CD14-positive monocyte (primary cell): Measurements from ENCODE around the gene ACTL6B. TPM values are rescaled to one million over a fixed set of nuclear protein-coding genes. Genes with fewer than 3 reads are reported as not detected.

Source experiments
- DNase-seq, 3 donors: peaks; one replicate each; pipeline ENCODE4 v3.0.0-alpha.2; 2011 to 2022
- H2AFZ ChIP-seq: 2 replicates; pipeline ENCODE4 v1.6.0; 2012; ENCODE audit warnings: mild to moderate bottlenecking, low read depth, low read length, inconsistent platforms; ENCODE audit not compliant: insufficient read depth, poor library complexity, severe bottlenecking
- H3K27ac ChIP-seq, 2 donors: 1 replicate in 1 of 2; 2 replicates in 1 of 2; pipeline ENCODE4 v1.5.1; 2012 to 2013; ENCODE audit warnings: low read length in 2 of 2, control low read depth in 1 of 2, inconsistent platforms in 1 of 2, low read depth in 1 of 2, mild to moderate bottlenecking in 1 of 2
- H3K27me3 ChIP-seq, 2 donors: one replicate each; pipeline versions ENCODE4 v1.6.0 to v1.6.1; 2011 to 2013; ENCODE audit warnings: low read length in 2 of 2; ENCODE audit not compliant: control insufficient read depth in 2 of 2, insufficient read depth in 2 of 2
- H3K36me3 ChIP-seq, 2 donors: replicated peaks in 1 of 2; 1 replicate in 1 of 2; 2 replicates in 1 of 2; pipeline versions ENCODE4 v1.5.1 to v1.6.1; 2012 to 2013; ENCODE audit warnings: low read length in 2 of 2, control low read depth in 1 of 2, inconsistent platforms in 1 of 2, mild to moderate bottlenecking in 1 of 2; ENCODE audit not compliant: insufficient read depth in 2 of 2, control insufficient read depth in 1 of 2
- H3K4me1 ChIP-seq, 2 donors: 1 replicate in 1 of 2; 2 replicates in 1 of 2; pipeline versions ENCODE4 v1.5.1 to v1.6.1; 2012 to 2013; ENCODE audit warnings: low read length in 2 of 2, control low read depth in 1 of 2, inconsistent platforms in 1 of 2, mild to moderate bottlenecking in 1 of 2, moderate library complexity in 1 of 2; ENCODE audit not compliant: insufficient read depth in 2 of 2, control insufficient read depth in 1 of 2
- H3K4me2 ChIP-seq: replicated peaks from 2 replicates; pipeline ENCODE3; 2012; ENCODE audit warnings: low read length, moderate library complexity, mild to moderate bottlenecking; ENCODE audit not compliant: poor library complexity, severe bottlenecking; ENCODE audit errors: extremely low read depth
- H3K4me3 ChIP-seq, 3 experiments: fragments of 200-600 bp in 1 of 3; sonication (generic) in 1 of 3; replicated peaks in 1 of 3; 1 replicate in 2 of 3; 2 replicates in 1 of 3; pipeline ENCODE4 v1.5.1; 2011 to 2013; ENCODE audit warnings: low read length in 3 of 3, mild to moderate bottlenecking in 3 of 3, control low read depth in 2 of 3, low read depth in 2 of 3, inconsistent platforms in 1 of 3, moderate library complexity in 1 of 3
- H3K79me2 ChIP-seq: 2 replicates; pipeline ENCODE4 v1.6.0; 2012; ENCODE audit warnings: mild to moderate bottlenecking, control low read depth, inconsistent platforms, low read length, moderate library complexity; ENCODE audit not compliant: insufficient read depth
- H3K9ac ChIP-seq: 2 replicates; pipeline ENCODE4 v1.6.0; 2017; ENCODE audit warnings: low read length, mild to moderate bottlenecking; ENCODE audit not compliant: insufficient read depth, poor library complexity, severe bottlenecking
- H3K9me3 ChIP-seq, 2 donors: replicated peaks in 1 of 2; 1 replicate in 1 of 2; 2 replicates in 1 of 2; pipeline versions ENCODE4 v1.5.1 to v1.6.1; 2012 to 2013; ENCODE audit warnings: low read length in 2 of 2, control low read depth in 1 of 2; ENCODE audit not compliant: control insufficient read depth in 1 of 2, insufficient read depth in 1 of 2
- H4K20me1 ChIP-seq: 2 replicates; pipeline ENCODE4 v1.6.0; 2012; ENCODE audit warnings: mild to moderate bottlenecking, low read length, control low read depth, moderate library complexity; ENCODE audit not compliant: insufficient read depth
- H3K27ac Mint-ChIP-seq, 7 donors: one replicate each; pipeline ENCODE4 v1.8.0; 2020; ENCODE audit warnings: mild to moderate bottlenecking in 7 of 7, mixed read lengths in 7 of 7, moderate library complexity in 6 of 7, inconsistent platforms in 2 of 7
- H3K27me3 Mint-ChIP-seq, 3 donors: one replicate each; pipeline ENCODE4 v1.8.0; 2021 to 2022; ENCODE audit warnings: low read depth in 3 of 3, mild to moderate bottlenecking in 3 of 3, mixed read lengths in 3 of 3, moderate library complexity in 3 of 3, inconsistent platforms in 1 of 3
- H3K36me3 Mint-ChIP-seq, 2 donors: one replicate each; pipeline ENCODE4 v1.8.0; 2020; ENCODE audit warnings: mixed read lengths in 2 of 2, inconsistent platforms in 1 of 2, mild to moderate bottlenecking in 1 of 2
- H3K4me1 Mint-ChIP-seq: one replicate; pipeline ENCODE4 v1.8.0; 2020; ENCODE audit warnings: mild to moderate bottlenecking, mixed read lengths
- H3K4me3 Mint-ChIP-seq, 2 donors: one replicate each; pipeline ENCODE4 v1.8.0; 2020; ENCODE audit warnings: mild to moderate bottlenecking in 2 of 2, mixed read lengths in 2 of 2, moderate library complexity in 1 of 2
- H3K9me3 Mint-ChIP-seq, 7 donors: one replicate each; pipeline ENCODE4 v1.8.0; 2020 to 2022; ENCODE audit warnings: mixed read lengths in 7 of 7, mild to moderate bottlenecking in 6 of 7, moderate library complexity in 6 of 7, inconsistent platforms in 2 of 7
- CTCF ChIP-seq: fragments of 200-600 bp; IDR thresholded peaks from one replicate; pipeline ENCODE4 v1.8.0; 2022; ENCODE audit warnings: antibody characterized with exemption, mild to moderate bottlenecking
- WGBS: methylation state at CpG from one replicate; pipeline ENCODE4 v1.1.5; 2013; ENCODE audit warnings: missing lambda C conversion rate; ENCODE audit not compliant: insufficient coverage; 5-methylcytosine and 5-hydroxymethylcytosine counted together
- intact Hi-C, 2 donors: fragments of 100-400 bp; cut with micrococcal nuclease; formaldehyde crosslinking; loops; one replicate each; pipeline versions ENCODE4 v1.15.0 to v1.15.1; 2023
- polyA plus RNA-seq, 3 donors: library from polyadenylated mRNA; depleted of rRNA in 1 of 3; unstranded in 2 of 3; stranded (reverse) in 1 of 3; fragments of 300-500 nt in 2 of 3; fragments of >200 nt in 1 of 3; fragmentation: Illumina TruSeq in 2 of 3; gene quantifications; 1 replicate in 2 of 3; 2 replicates in 1 of 3; pipeline ENCODE4 v1.2.3, GENCODE V29; 2012 to 2021

The ACTL6B gene
- polyA plus RNA-seq, 3 donors: not detected

DNA sequence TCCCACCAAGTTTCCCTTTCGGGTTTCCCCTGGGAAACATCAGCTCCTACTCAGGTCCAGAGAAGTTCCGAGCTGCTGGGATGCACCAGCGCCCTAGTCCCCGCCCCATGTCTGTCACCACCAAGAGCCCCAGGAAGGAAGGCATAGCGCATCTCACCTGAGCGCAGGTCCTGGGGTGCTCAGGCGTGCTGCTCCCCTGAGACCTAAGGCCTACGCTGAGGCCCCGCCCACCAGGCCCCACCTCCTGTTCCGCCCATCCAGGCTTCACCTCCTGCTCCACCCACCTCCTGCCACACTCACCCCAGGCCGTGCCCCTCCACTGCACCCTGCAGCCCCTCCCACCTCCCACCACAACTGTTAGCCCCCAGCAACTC is 13.7 kb downstream of the ACTL6B start:
- H3K4me1 ChIP-seq: no peaks in the 10 kb centered on the region
- no peak overlapping the region for H3K4me3 Mint-ChIP-seq
- no peaks in the 10 kb centered on the region for H3K79me2 ChIP-seq
- WGBS: 90% methylated on average over 11 of the region's 11 CpGs
- H3K4me2 ChIP-seq: no peak overlapping the region
- H3K4me3 ChIP-seq: no peak overlapping the region
- no peak overlapping the region for H2AFZ ChIP-seq
- H3K27ac ChIP-seq: no peak overlapping the region
- no peak for TF ChIP-seq CTCF
- H3K27ac Mint-ChIP-seq: no peak overlapping the region
- no peaks in the 10 kb centered on the region for H3K36me3 Mint-ChIP-seq
- H3K4me1 Mint-ChIP-seq: no peaks in the 10 kb centered on the region
- no peaks in the 10 kb centered on the region for H3K27me3 ChIP-seq
- H3K36me3 ChIP-seq: no peaks in the 10 kb centered on the region
- H3K9ac ChIP-seq: no peak overlapping the region
- no peaks in the 10 kb centered on the region for H4K20me1 ChIP-seq
- intact Hi-C loops: no loop called here
- H3K9me3 ChIP-seq: no peaks in the 10 kb centered on the region
- H3K9me3 Mint-ChIP-seq: no peaks in the 10 kb centered on the region
- DNase-seq: no peak
- H3K27me3 Mint-ChIP-seq: peaks cover 11 to 30% (median 12%) of the 10 kb centered on the region in 3 donors

DNA sequence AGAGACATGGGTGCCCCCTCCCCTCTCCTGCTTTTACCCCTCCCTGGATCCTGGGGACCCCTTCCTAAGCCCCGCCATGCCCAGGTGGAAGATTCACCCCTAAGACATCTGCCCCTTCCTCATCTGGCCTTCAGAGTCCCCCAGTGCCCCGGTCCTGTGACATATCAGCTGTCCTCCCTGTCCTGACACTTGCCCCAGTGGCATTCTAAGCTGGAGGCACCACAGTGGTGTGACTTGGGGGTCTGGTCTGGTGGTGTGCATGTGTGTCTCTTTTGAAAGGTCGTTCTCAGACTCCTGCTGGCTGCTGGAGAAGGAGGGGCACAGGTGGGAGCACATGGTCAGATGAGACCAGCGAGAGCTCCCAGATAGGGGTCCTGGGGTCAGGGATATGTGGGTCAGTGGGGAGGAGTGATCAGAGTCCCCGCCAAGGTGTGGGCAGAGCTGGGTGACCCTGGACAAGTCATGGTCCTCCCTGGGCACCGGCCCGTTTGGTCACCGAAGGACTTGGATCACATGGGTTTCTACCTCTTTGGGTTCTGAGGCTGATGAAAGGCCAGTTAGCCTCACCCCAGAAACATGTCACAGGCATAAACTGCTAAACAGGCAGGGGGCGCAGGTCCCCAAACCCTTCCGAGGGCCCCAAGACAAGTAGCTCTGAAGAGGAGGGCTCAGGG is 14.3 kb downstream of the ACTL6B start:
- H3K4me2 ChIP-seq: no peak overlapping the region
- TF ChIP-seq CTCF: no peak
- no peak overlapping the region for H3K4me3 ChIP-seq
- 97% methylated on average over 8 of the region's 10 CpGs for WGBS
- H3K9me3 Mint-ChIP-seq: no peaks in the 10 kb centered on the region
- H2AFZ ChIP-seq: no peak overlapping the region
- H3K4me1 Mint-ChIP-seq: no peaks in the 10 kb centered on the region
- no peaks in the 10 kb centered on the region for H3K4me1 ChIP-seq
- H3K36me3 ChIP-seq: no peaks in the 10 kb centered on the region
- intact Hi-C loops: no loop called here
- no peak overlapping the region for H3K9ac ChIP-seq
- no peaks in the 10 kb centered on the region for H3K36me3 Mint-ChIP-seq
- H3K27ac Mint-ChIP-seq: no peak overlapping the region
- H3K4me3 Mint-ChIP-seq: no peak overlapping the region
- peaks cover 11 to 28% (median 12%) of the 10 kb centered on the region in 3 donors for H3K27me3 Mint-ChIP-seq
- no peaks in the 10 kb centered on the region for H3K79me2 ChIP-seq
- no peaks in the 10 kb centered on the region for H4K20me1 ChIP-seq
- no peaks in the 10 kb centered on the region for H3K9me3 ChIP-seq
- H3K27me3 ChIP-seq: no peaks in the 10 kb centered on the region
- DNase-seq: no peak
- H3K27ac ChIP-seq: no peak overlapping the region
